ENCODE results near the gene SVBP.

SVBP gene

GRCh38 chr1:42853116-42853884 lies 36.1 kb upstream of the SVBP start:
- ChIA-PET POLR2A (no interaction called here), CTCF (interaction anchor here (1.2 kb wide), 1 partner anchor 8 kb away, joined by 3 read pairs; no protein-coding TSS in a partner anchor)

GRCh38 chr1:42852608-42852980 lies 35.4 kb upstream of the SVBP start:
- Histone ChIP-seq H3K27ac (ENCODE audit: insufficient read depth in 1 of 2, low read depth in 1 of 2, low read length in 2 of 2, poor library complexity in 1 of 2, severe bottlenecking in 2 of 2) (no peak overlapping the region), H3K36me3 (ENCODE audit: control insufficient read depth in 4 of 4, insufficient read depth in 4 of 4, low read length in 3 of 4) (peaks cover 8 to 39% (median 28%) of the 10 kb centered on the region in 4 experiments), H3K4me3 (ENCODE audit: control insufficient read depth in 1 of 7, extremely low read depth in 1 of 7, insufficient read depth in 4 of 7, low read depth in 2 of 7, low read length in 6 of 7) (no peak overlapping the region), H3K9me3 (ENCODE audit: control extremely low read depth in 1 of 5, control insufficient read depth in 4 of 5, insufficient read depth in 2 of 5, low read depth in 1 of 5, low read length in 4 of 5) (peaks cover 0 to 18% (median 6%) of the 10 kb centered on the region in 5 experiments), H3K27me3 (replicated peaks in 2 of 5; ENCODE audit: control insufficient read depth in 4 of 5, insufficient read depth in 5 of 5, low read length in 4 of 5) (no peaks in the 10 kb centered on the region), H3K4me1 (ENCODE audit: control extremely low read depth in 1 of 4, control insufficient read depth in 4 of 4, insufficient read depth in 4 of 4, low read length in 3 of 4) (peaks cover 0 to 6% (median 2%) of the 10 kb centered on the region in 4 experiments)
- ChIA-PET CTCF (no interaction called here), POLR2A (no interaction called here)
- WGBS (ENCODE audit: insufficient coverage), result 0% methylated on average over 1 of the region's 2 CpGs
- no peak for DNase-seq

More at GRCh38 chr1:42853116-42853884, 36.1 kb upstream of the SVBP start:
- Histone ChIP-seq H3K27me3 (replicated peaks in 2 of 5; ENCODE audit: control insufficient read depth in 4 of 5, insufficient read depth in 5 of 5, low read length in 4 of 5) (no peaks in the 10 kb centered on the region), H3K27ac (ENCODE audit: insufficient read depth in 1 of 2, low read depth in 1 of 2, low read length in 2 of 2, poor library complexity in 1 of 2, severe bottlenecking in 2 of 2) (no peak overlapping the region), H3K9me3 (ENCODE audit: control extremely low read depth in 1 of 5, control insufficient read depth in 4 of 5, insufficient read depth in 2 of 5, low read depth in 1 of 5, low read length in 4 of 5) (peaks cover 0 to 18% (median 6%) of the 10 kb centered on the region in 5 experiments), H3K36me3 (ENCODE audit: control insufficient read depth in 4 of 4, insufficient read depth in 4 of 4, low read length in 3 of 4) (peaks cover 8 to 39% (median 28%) of the 10 kb centered on the region in 4 experiments), H3K4me3 (ENCODE audit: control insufficient read depth in 1 of 7, extremely low read depth in 1 of 7, insufficient read depth in 4 of 7, low read depth in 2 of 7, low read length in 6 of 7) (no peak overlapping the region), H3K4me1 (ENCODE audit: control extremely low read depth in 1 of 4, control insufficient read depth in 4 of 4, insufficient read depth in 4 of 4, low read length in 3 of 4) (no peaks in the 10 kb centered on the region)
- WGBS (ENCODE audit: insufficient coverage), result 100% methylated on average over 1 of the region's 6 CpGs
- no peak for DNase-seq

- POLR2A ChIA-PET, result interaction anchor here (0.5 kb wide), 1 partner anchor 967 kb away, joined by 3 read pairs; no protein-coding TSS in a partner anchor
- Histone ChIP-seq H3K9me3 (ENCODE audit: control extremely low read depth in 1 of 5, control insufficient read depth in 4 of 5, insufficient read depth in 2 of 5, low read depth in 1 of 5, low read length in 4 of 5) (peaks cover 0 to 18% (median 6%) of the 10 kb centered on the region in 5 experiments), H3K27ac (ENCODE audit: insufficient read depth in 1 of 2, low read depth in 1 of 2, low read length in 2 of 2, poor library complexity in 1 of 2, severe bottlenecking in 2 of 2) (no peak overlapping the region), H3K4me3 (ENCODE audit: control insufficient read depth in 1 of 7, extremely low read depth in 1 of 7, insufficient read depth in 4 of 7, low read depth in 2 of 7, low read length in 6 of 7) (no peak overlapping the region), H3K4me1 (ENCODE audit: control extremely low read depth in 1 of 4, control insufficient read depth in 4 of 4, insufficient read depth in 4 of 4, low read length in 3 of 4) (peaks cover 2 to 11% (median 7%) of the 10 kb centered on the region in 4 experiments), H3K36me3 (ENCODE audit: control insufficient read depth in 4 of 4, insufficient read depth in 4 of 4, low read length in 3 of 4) (peaks cover 8 to 39% (median 28%) of the 10 kb centered on the region in 4 experiments), H3K27me3 (replicated peaks in 2 of 5; ENCODE audit: control insufficient read depth in 4 of 5, insufficient read depth in 5 of 5, low read length in 4 of 5) (no peaks in the 10 kb centered on the region)
- WGBS (ENCODE audit: insufficient coverage), result 100% methylated on average over 2 of the region's 2 CpGs
- CTCF ChIA-PET, result interaction anchor here (1.1 kb wide), 1 partner anchor 222 kb away, joined by 3 read pairs; no protein-coding TSS in a partner anchor
- no peak for DNase-seq
Measured at GRCh38 chr1:42851960-42852607, 34.9 kb upstream of the SVBP start.

GRCh38 chr1:42851420-42851819 lies 34.2 kb upstream of the SVBP start:
- Histone ChIP-seq H3K4me3 (ENCODE audit: control insufficient read depth in 1 of 7, extremely low read depth in 1 of 7, insufficient read depth in 4 of 7, low read depth in 2 of 7, low read length in 6 of 7) (no peak overlapping the region), H3K4me1 (ENCODE audit: control extremely low read depth in 1 of 4, control insufficient read depth in 4 of 4, insufficient read depth in 4 of 4, low read length in 3 of 4) (peaks cover 2 to 15% (median 11%) of the 10 kb centered on the region in 4 experiments), H3K36me3 (ENCODE audit: control insufficient read depth in 4 of 4, insufficient read depth in 4 of 4, low read length in 3 of 4) (peaks cover 8 to 39% (median 28%) of the 10 kb centered on the region in 4 experiments), H3K27ac (ENCODE audit: insufficient read depth in 1 of 2, low read depth in 1 of 2, low read length in 2 of 2, poor library complexity in 1 of 2, severe bottlenecking in 2 of 2) (no peak overlapping the region), H3K27me3 (replicated peaks in 2 of 5; ENCODE audit: control insufficient read depth in 4 of 5, insufficient read depth in 5 of 5, low read length in 4 of 5) (no peaks in the 10 kb centered on the region), H3K9me3 (ENCODE audit: control extremely low read depth in 1 of 5, control insufficient read depth in 4 of 5, insufficient read depth in 2 of 5, low read depth in 1 of 5, low read length in 4 of 5) (peaks cover 0 to 18% (median 6%) of the 10 kb centered on the region in 5 experiments)
- no peak for DNase-seq
- WGBS (ENCODE audit: insufficient coverage), result 100% methylated on average over 14 of the region's 15 CpGs
- ChIA-PET CTCF (interaction anchor here (1.1 kb wide), 1 partner anchor 223 kb away, joined by 3 read pairs; no protein-coding TSS in a partner anchor), POLR2A (interaction anchor here (0.5 to 1.4 kb wide), 2 partner anchors 34 to 966 kb away, joined by 3 read pairs; partner anchors contain the start of gene SVBP)

- H3K9me3 ChIP-seq (ENCODE audit: control extremely low read depth in 1 of 5, control insufficient read depth in 4 of 5, insufficient read depth in 2 of 5, low read depth in 1 of 5, low read length in 4 of 5), result peaks cover 0 to 18% (median 6%) of the 10 kb centered on the region in 5 experiments
- no peak for DNase-seq
- H3K27ac ChIP-seq (ENCODE audit: insufficient read depth in 1 of 2, low read depth in 1 of 2, low read length in 2 of 2, poor library complexity in 1 of 2, severe bottlenecking in 2 of 2), result no peak overlapping the region
- ChIA-PET POLR2A (interaction anchor here (0.6 to 1.4 kb wide), 2 partner anchors 32 to 44 kb away, joined by 3 read pairs; partner anchors contain the start of gene SVBP), CTCF (no interaction called here)
- WGBS (ENCODE audit: insufficient coverage), result 100% methylated on average over 5 of the region's 5 CpGs
- no peak overlapping the region for H3K4me3 ChIP-seq (ENCODE audit: control insufficient read depth in 1 of 7, extremely low read depth in 1 of 7, insufficient read depth in 4 of 7, low read depth in 2 of 7, low read length in 6 of 7)
- H3K36me3 ChIP-seq (ENCODE audit: control insufficient read depth in 4 of 4, insufficient read depth in 4 of 4, low read length in 3 of 4), result peaks cover 8 to 39% (median 28%) of the 10 kb centered on the region in 4 experiments
- H3K27me3 ChIP-seq (replicated peaks in 2 of 5; ENCODE audit: control insufficient read depth in 4 of 5, insufficient read depth in 5 of 5, low read length in 4 of 5), result no peaks in the 10 kb centered on the region
- H3K4me1 ChIP-seq (ENCODE audit: control extremely low read depth in 1 of 4, control insufficient read depth in 4 of 4, insufficient read depth in 4 of 4, low read length in 3 of 4), result peaks cover 8 to 22% (median 16%) of the 10 kb centered on the region in 4 experiments
Measured at GRCh38 chr1:42849944-42850343, 32.7 kb upstream of the SVBP start.

GRCh38 chr1:42848823-42849537 lies 31.8 kb upstream of the SVBP start:
- ChIA-PET CTCF (no interaction called here), POLR2A (interaction anchor here (0.6 kb wide), 1 partner anchor 45 kb away, joined by 3 read pairs; no protein-coding TSS in a partner anchor)
- DNase-seq, result no peak
- peaks cover 8 to 22% (median 16%) of the 10 kb centered on the region in 4 experiments for H3K4me1 ChIP-seq (ENCODE audit: control extremely low read depth in 1 of 4, control insufficient read depth in 4 of 4, insufficient read depth in 4 of 4, low read length in 3 of 4)
- H3K27me3 ChIP-seq (replicated peaks in 2 of 5; ENCODE audit: control insufficient read depth in 4 of 5, insufficient read depth in 5 of 5, low read length in 4 of 5), result no peaks in the 10 kb centered on the region
- 100% methylated on average over 1 of the region's 2 CpGs for WGBS (ENCODE audit: insufficient coverage)
- H3K9me3 ChIP-seq (ENCODE audit: control extremely low read depth in 1 of 5, control insufficient read depth in 4 of 5, insufficient read depth in 2 of 5, low read depth in 1 of 5, low read length in 4 of 5), result peaks cover 0 to 18% (median 6%) of the 10 kb centered on the region in 5 experiments
- H3K36me3 ChIP-seq (ENCODE audit: control insufficient read depth in 4 of 4, insufficient read depth in 4 of 4, low read length in 3 of 4), result peaks cover 8 to 42% (median 29%) of the 10 kb centered on the region in 4 experiments
- H3K4me3 ChIP-seq (ENCODE audit: control insufficient read depth in 1 of 7, extremely low read depth in 1 of 7, insufficient read depth in 4 of 7, low read depth in 2 of 7, low read length in 6 of 7), result no peak overlapping the region
- no peak overlapping the region for H3K27ac ChIP-seq (ENCODE audit: insufficient read depth in 1 of 2, low read depth in 1 of 2, low read length in 2 of 2, poor library complexity in 1 of 2, severe bottlenecking in 2 of 2)
